Measurements from ENCODE around the gene ABCC1.

GRCh38 chr16:15973421-15973820 is 24.0 kb downstream of the ABCC1 start:
- no peak for TF ChIP-seq CTCF (IDR thresholded peaks at IDR 0.05)
- TF ChIP-seq POLR2A (IDR thresholded peaks at IDR 0.05) = no peak
